ENCODE measurements around the gene PARD3. TPM values are rescaled to one million over a fixed set of nuclear protein-coding genes. Genes with fewer than 3 reads are reported as not detected.

Gene PARD3
- total RNA-seq, 1 donor from 2014 or later: 22.9 TPM

GRCh38 chr10:34706147-34706546 lies 108.9 kb downstream of the PARD3 start:
- H3K9me3 Mint-ChIP-seq (ENCODE audit: unreplicated experiment): no peaks in the 10 kb centered on the region
- H3K27me3 Mint-ChIP-seq (ENCODE audit: unreplicated experiment): no peaks in the 10 kb centered on the region
- no peak for TF ChIP-seq CTCF (IDR thresholded peaks at IDR 0.05; ENCODE audit: partially characterized antibody, unreplicated experiment)
- peaks cover 16% of the 10 kb centered on the region for H3K4me1 Mint-ChIP-seq (ENCODE audit: low read depth, unreplicated experiment)
- H3K36me3 Mint-ChIP-seq (ENCODE audit: unreplicated experiment): no peaks in the 10 kb centered on the region
- H3K4me3 Mint-ChIP-seq (ENCODE audit: unreplicated experiment): no peak overlapping the region
- no peak for DNase-seq
- no peak overlapping the region for H3K27ac Mint-ChIP-seq (ENCODE audit: unreplicated experiment)

- TF ChIP-seq CTCF (IDR thresholded peaks at IDR 0.05; ENCODE audit: partially characterized antibody, unreplicated experiment): no peak
- Mint-ChIP-seq H3K9me3 (ENCODE audit: unreplicated experiment) (no peaks in the 10 kb centered on the region), H3K4me1 (ENCODE audit: low read depth, unreplicated experiment) (peaks cover 19% of the 10 kb centered on the region), H3K27me3 (ENCODE audit: unreplicated experiment) (no peaks in the 10 kb centered on the region), H3K4me3 (ENCODE audit: unreplicated experiment) (no peak overlapping the region), H3K27ac (ENCODE audit: unreplicated experiment) (no peak overlapping the region), H3K36me3 (ENCODE audit: unreplicated experiment) (no peaks in the 10 kb centered on the region)
- DNase-seq: no peak
Measured at GRCh38 chr10:34705563-34705962, 109.5 kb downstream of the PARD3 start.

- H3K9me3 Mint-ChIP-seq (ENCODE audit: unreplicated experiment): no peaks in the 10 kb centered on the region
- no peaks in the 10 kb centered on the region for H3K27me3 Mint-ChIP-seq (ENCODE audit: unreplicated experiment)
- H3K27ac Mint-ChIP-seq (ENCODE audit: unreplicated experiment): no peak overlapping the region
- no peak for TF ChIP-seq CTCF (IDR thresholded peaks at IDR 0.05; ENCODE audit: partially characterized antibody, unreplicated experiment)
- DNase-seq: no peak
- peaks cover 19% of the 10 kb centered on the region for H3K4me1 Mint-ChIP-seq (ENCODE audit: low read depth, unreplicated experiment)
- no peak overlapping the region for H3K4me3 Mint-ChIP-seq (ENCODE audit: unreplicated experiment)
- no peaks in the 10 kb centered on the region for H3K36me3 Mint-ChIP-seq (ENCODE audit: unreplicated experiment)
Measured at GRCh38 chr10:34704526-34705184, 110.4 kb downstream of the PARD3 start.

- Mint-ChIP-seq H3K4me3 (ENCODE audit: unreplicated experiment) (no peak overlapping the region), H3K4me1 (ENCODE audit: low read depth, unreplicated experiment) (peaks cover 16% of the 10 kb centered on the region), H3K36me3 (ENCODE audit: unreplicated experiment) (peaks cover 3% of the 10 kb centered on the region), H3K9me3 (ENCODE audit: unreplicated experiment) (no peaks in the 10 kb centered on the region), H3K27me3 (ENCODE audit: unreplicated experiment) (peaks cover 4% of the 10 kb centered on the region), H3K27ac (ENCODE audit: unreplicated experiment) (no peak overlapping the region)
- DNase-seq: no peak
- no peak for TF ChIP-seq CTCF (IDR thresholded peaks at IDR 0.05; ENCODE audit: partially characterized antibody, unreplicated experiment)
Measured at GRCh38 chr10:34702982-34703381, 112.1 kb downstream of the PARD3 start.

- no peak for DNase-seq
- H3K36me3 Mint-ChIP-seq (ENCODE audit: unreplicated experiment): peaks cover 3% of the 10 kb centered on the region
- H3K4me1 Mint-ChIP-seq (ENCODE audit: low read depth, unreplicated experiment): peaks cover 11% of the 10 kb centered on the region
- no peaks in the 10 kb centered on the region for H3K9me3 Mint-ChIP-seq (ENCODE audit: unreplicated experiment)
- H3K27ac Mint-ChIP-seq (ENCODE audit: unreplicated experiment): no peak overlapping the region
- H3K27me3 Mint-ChIP-seq (ENCODE audit: unreplicated experiment): peaks cover 5% of the 10 kb centered on the region
- no peak overlapping the region for H3K4me3 Mint-ChIP-seq (ENCODE audit: unreplicated experiment)
- no peak for TF ChIP-seq CTCF (IDR thresholded peaks at IDR 0.05; ENCODE audit: partially characterized antibody, unreplicated experiment)
Measured at GRCh38 chr10:34702093-34702937, 112.8 kb downstream of the PARD3 start.
